Inflammatory macrophage treated with lipopolysaccharide for 4 hours (primary cell): Measurements from ENCODE around the gene OSBPL3.
A peak's percentile ranks its signal among the peaks of the same experiment; 100 is the strongest.

ENCODE experiments used
- DNase-seq: peaks from one replicate; pipeline ENCODE4 v3.0.0-alpha.2; 2020

The OSBPL3 gene

DNA sequence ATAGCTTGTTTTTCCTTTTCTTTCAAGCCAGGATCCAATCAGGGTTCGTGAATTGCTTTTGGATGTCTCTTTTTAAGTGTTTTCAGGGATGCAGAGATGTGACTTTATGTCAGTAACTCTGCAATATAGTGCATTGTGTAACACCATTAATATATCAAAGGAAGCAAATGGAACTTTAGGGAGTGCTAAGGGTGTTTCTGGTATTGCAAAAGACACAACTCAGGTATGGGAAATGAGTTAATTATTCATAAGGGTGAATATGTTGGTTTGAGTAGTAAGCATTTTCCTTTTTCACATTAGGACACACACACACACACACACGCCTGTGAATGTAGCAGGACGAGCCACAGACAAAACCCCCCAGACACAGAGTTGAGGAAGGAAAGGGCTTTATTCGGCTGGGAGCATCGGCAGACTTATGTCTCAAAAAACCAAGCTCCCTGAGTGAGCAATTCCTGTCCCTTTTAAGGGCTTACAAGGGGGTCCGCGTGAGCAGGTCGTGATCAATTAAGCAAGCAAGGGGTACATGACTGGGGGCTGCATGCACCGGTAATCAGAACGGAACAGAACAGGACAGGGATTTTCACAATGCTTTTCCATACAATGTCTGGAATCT lies 190.9 kb downstream of the OSBPL3 start:
- peak; percentile 62 for DNase-seq

GRCh38 chr7:24788075-24788474 lies 191.9 kb downstream of the OSBPL3 start:
- no peak for DNase-seq

- peak; percentile 100 for DNase-seq
Observed at GRCh38 chr7:24786941-24787340, 193.0 kb downstream of the OSBPL3 start.

- peak; percentile 99 for DNase-seq
Observed at GRCh38 chr7:24786306-24786705, 193.7 kb downstream of the OSBPL3 start.

- DNase-seq: no peak
Observed at GRCh38 chr7:24784277-24784676, 195.7 kb downstream of the OSBPL3 start.

- peak; percentile 95 for DNase-seq
Observed at GRCh38 chr7:24783698-24784097, 196.3 kb downstream of the OSBPL3 start.

- DNase-seq: peak; percentile 96
Observed at GRCh38 chr7:24781106-24781505, 198.9 kb downstream of the OSBPL3 start.

DNA sequence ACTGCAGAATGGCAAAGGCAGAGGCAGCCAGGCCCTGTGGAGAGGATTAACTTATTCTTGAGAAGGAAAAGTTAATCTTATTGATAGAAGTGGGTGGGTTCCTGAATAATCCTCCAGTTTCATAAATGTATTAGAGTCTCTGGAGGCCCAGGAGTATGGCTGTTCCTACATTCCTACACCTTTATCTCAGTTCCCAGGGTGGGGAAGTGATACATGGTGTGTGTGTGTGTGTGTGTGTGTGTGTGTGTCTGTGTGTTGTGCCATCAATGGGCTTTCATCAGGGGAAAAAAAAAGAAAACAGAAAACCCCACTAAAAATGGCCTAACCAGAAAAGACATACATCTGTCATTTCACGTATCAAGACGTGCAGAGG lies 200.7 kb downstream of the OSBPL3 start:
- no peak for DNase-seq

GRCh38 chr7:24778543-24779282 lies 201.3 kb downstream of the OSBPL3 start:
- peak; percentile 98 for DNase-seq

- DNase-seq: no peak
Observed at GRCh38 chr7:24777806-24778205, 202.2 kb downstream of the OSBPL3 start.

DNA sequence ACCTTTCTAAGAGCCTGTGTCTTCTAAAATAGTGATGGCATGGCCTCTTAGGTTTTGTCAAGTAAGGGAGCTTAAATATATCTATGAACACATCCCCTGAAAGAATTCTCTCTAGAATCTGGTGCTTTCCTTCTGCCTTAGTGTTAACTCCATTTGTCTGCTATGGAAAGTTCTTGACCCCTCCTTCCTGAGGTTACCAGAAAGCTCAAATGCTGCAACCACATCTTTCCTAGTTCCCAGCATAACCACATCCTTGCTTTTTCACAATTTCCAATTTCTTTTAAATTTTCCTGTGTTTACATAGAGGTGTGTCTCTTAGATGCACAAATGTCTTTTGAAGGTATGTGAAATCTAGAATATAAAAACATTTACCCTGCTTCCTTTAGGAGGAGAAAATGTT lies 206.3 kb downstream of the OSBPL3 start:
- DNase-seq: no peak

DNA sequence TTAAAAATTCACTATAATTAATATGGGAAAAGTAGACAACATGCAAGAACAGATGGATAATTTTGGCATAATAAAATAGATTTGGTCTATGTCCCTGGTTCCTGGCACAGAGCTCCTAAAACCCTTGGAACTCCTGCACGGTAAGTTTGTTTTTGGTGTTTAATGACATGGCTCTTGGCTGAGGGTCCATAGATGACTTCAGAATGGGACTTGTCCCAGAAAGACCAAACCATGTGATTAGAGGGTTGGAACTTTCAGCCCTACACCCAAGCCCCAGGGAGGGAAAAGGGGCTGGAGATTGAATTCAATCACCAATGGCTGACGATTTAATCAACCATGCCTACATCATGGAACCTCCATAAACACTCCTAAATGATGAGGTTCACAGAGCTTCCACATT lies 210.1 kb downstream of the OSBPL3 start:
- no peak for DNase-seq

DNA sequence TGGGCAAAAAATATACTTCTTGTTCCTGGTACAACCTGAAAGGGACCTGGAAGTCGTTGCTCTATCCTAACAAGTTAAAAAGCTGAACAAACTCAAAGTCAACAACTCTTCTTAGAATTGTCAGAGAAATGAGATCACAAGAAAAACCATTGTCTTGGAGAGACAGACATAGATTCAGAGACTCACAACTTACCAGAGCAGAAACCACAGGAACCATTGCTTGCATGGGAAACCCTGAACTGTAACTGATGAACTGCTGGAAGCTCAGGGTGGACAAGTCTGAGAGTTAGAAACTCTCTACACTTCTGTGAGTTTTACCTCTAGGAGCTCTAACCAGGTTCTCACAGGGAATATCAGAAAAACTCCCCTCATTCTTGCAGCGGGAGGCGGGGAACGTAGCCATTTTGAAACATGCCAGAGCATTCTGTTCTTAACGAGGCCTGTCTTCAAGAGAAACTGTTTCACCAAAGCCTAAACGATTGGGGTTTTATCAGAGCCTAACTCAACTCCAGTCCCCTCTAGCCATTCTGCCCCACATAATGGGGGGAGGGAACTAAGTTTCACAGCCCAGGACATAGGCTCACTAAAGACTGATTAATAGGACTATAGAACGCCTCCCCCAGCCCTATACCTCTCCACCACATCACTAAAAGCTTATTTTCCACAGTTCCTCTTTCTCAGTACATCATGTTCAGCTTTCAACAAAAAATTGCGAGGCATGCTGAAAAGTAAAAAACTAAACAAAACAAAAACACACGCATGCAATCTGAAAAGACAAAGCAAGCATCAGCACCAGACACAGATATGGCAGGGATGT lies 210.8 kb downstream of the OSBPL3 start:
- DNase-seq: no peak

- no peak for DNase-seq
Observed at GRCh38 chr7:24767878-24768569, 212.0 kb downstream of the OSBPL3 start.

DNA sequence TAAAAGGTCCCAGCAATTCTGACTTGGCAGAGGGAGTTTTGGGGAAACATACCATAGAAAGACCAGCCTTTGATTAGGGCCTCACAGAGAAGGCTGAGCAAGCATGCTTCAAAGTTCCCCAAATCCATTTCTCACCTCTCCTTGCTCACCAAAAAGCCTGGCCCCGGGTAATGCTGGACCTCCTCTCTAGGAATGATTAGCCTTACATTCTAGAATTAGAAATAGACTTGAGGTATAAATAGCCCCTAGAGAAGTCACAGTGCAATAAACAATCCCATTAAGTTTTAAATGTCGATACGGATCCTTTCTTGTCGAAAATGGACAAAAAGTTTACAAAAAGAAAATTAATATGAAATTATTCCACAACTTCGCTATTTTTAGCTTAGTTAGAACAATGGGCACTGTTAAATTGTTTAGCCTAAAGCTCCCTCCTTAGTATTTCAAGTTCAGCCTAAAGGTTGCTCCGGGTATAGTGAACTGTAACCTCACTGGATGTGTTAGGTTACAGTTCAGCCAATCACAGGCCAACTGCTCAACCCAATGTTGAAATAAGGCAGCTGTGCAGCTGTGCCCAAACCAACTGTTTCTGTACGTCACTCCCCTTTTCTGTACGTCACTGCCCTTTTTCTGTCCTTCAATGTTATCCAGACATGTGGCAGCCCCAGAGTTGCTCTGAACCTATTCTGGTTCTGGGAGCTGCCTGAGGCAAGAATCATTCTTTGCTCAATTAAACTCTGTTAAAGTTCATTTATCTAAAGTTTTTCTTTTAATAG lies 214.8 kb downstream of the OSBPL3 start:
- peak; percentile 62 for DNase-seq

DNA sequence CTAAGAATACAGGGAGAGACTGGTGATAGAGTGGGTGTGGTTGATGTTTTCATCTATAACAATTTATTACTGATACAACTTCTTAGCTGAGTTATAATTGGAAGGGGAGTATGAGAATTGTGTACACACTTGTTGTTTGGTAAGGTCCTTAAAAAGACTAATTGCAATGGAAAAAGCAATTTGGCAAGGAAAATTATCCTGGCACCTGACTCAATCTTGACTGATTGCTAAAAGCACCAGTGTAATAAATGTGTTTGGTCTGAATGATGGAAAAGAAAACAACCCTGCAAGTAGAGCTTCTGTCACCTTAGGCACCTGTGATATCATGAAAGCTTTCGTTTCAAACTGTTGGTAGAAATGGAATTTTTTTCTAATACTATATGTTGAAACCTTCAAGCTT lies 216.0 kb downstream of the OSBPL3 start:
- no peak for DNase-seq

DNA sequence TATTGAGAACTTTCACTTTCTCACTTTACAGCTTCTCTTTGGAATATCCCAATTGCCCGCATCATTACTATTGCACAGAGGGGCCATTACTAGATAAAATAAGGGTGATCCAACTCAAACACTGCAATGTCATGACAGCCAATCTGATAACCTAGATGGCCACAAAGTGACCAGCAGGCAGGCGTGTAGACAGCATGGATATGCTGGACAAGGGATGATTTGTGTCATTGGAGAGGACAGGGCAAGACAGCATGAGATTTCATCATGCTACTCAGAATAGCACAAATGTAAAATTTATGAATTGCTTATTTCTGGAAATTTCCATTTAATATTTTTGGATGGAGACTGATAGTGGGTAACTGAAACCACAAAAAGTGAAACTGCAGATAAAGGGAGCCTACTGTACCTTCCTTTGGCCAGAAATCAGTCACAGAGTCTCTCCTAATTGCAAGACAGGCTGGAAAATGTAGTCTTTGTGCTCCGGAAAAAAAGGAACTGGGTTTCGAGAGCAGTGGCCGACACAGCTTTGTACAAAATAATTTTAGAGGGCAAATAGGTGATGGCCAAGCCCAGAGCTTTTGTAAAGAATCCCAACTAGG lies 216.6 kb downstream of the OSBPL3 start:
- peak; percentile 81 for DNase-seq

DNA sequence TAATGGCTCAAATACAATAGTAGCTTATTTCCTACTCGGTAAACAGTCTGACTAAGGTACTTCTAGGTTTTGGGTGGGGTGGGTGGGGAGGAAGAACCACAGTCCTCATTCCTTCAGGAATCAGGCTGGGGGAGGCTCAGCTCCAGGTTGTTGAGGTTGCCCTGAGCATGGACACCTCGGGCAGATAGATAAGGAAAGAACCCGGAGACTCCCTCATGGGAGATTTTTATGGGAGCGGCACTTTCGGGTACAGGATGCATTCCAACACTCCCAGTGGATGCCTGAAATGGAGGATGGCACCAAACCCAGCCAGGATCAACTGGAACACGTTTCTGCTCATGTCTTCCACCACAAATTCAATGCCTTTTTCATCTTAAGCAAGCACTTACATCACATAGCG lies 217.2 kb downstream of the OSBPL3 start:
- DNase-seq: no peak

DNA sequence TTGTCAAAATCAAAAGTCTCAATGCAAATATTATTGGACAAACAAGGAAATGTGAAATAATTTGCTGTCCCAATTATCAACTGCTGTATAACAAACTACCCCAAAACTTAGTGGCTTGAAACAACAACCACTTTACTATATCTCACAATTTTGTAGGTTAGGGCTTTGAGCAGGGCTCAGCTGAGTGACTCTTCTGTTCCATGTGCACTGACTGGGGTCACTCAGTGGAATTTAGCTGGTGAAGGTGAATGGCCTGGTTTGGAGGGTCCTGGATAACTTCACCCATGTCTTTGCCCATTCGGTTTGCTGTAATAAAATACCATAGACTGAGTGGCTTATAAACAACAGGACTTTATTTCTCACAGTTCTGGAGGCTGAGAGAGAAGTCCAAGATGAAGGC lies 219.0 kb downstream of the OSBPL3 start:
- DNase-seq: no peak

DNA sequence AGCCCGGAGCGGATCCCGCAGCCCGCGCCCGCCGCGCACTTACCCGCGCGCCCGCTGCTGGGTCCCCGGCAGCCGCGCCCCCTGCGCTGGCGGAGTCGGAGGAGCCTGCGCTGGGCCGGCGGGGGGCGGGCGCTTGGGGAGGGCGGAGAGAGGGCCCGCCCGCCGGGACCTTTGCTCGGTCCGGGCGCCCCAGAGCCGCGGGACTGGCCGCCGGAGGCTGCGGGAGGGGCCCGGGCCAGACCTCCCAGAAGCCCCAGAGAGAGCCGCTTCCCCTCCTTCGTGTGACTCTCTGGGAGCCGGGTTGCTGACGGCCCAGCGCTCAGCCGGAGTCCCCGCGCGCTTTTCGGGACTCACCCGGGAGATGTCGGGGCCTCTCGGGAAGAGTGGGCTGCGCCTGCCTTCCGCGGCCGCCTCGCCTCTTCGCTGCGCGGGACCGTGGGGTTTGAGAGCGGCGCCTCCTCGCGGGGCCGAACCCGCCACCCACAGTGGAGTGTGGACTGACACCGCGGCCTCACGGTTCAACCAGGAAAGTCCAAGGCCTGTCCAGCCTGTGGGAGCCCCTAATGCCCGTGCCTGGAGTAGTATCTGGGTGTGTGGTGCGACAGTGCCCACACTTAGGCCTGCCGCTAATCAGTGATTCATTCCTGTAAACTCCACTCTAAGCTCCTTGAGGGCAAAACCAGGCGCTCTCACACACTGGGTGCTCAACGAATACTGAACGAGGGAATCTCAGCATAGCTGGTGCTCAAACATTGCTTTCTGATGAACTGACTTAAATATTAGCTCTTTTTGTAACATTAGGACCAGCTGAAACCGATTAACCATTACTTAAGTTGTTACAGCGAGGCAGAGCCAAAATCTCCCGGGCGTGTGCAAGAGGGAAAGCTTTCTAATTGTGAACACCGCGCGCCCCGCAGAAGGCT lies 222.4 kb downstream of the OSBPL3 start, which contains the start of gene GSDME:
GSDME (minus strand) TSS at position 112 of the 923 bp plus-strand sequence. CDS start 7,690 bp downstream, outside the sequence.
- DNase-seq: peak; percentile 77
